Activated naive CD8-positive, alpha-beta T cell treated with anti-CD3 and anti-CD28 coated beads, Interleukin-2, amount 10 ng/mL, durations not matched to agents 7 days and 5 days (primary cell): Measurements from ENCODE around the gene FADS1. TPM values are rescaled to one million over a fixed set of nuclear protein-coding genes. Genes with fewer than 3 reads are reported as not detected.

ENCODE experiments used
- ATAC-seq: fragments of 150-1000 bp; cut with Tn5 transposase; one replicate; pipeline ENCODE4 v1.10.0; 2021; ENCODE audit warnings: low read depth, moderate library complexity
- POLR2A ChIA-PET: fragments of 350-600 bp; sonication (Branson Sonifier 250); formaldehyde crosslinking; loops from one replicate; lab custom pipeline; 2021; ENCODE audit warnings: antibody characterized with exemption; lab: Charles Lee
- DNase-seq: peaks from one replicate; pipeline ENCODE4 v3.0.0; 2021
- H3K27ac Mint-ChIP-seq: one replicate; pipeline ENCODE4 v1.8.0; 2022; ENCODE audit warnings: mild to moderate bottlenecking, mixed read lengths
- H3K27me3 Mint-ChIP-seq: one replicate; pipeline ENCODE4 v1.8.0; 2022; ENCODE audit warnings: mild to moderate bottlenecking, moderate library complexity, mixed read lengths
- H3K36me3 Mint-ChIP-seq: one replicate; pipeline ENCODE4 v1.8.0; 2021; ENCODE audit warnings: mild to moderate bottlenecking, mixed read lengths
- H3K4me1 Mint-ChIP-seq: one replicate; pipeline ENCODE4 v1.8.0; 2021; ENCODE audit warnings: mixed read lengths
- H3K4me3 Mint-ChIP-seq: one replicate; pipeline ENCODE4 v1.8.0; 2022; ENCODE audit warnings: mild to moderate bottlenecking, moderate library complexity, mixed read lengths
- H3K9me3 Mint-ChIP-seq: one replicate; pipeline ENCODE4 v1.8.0; 2021; ENCODE audit warnings: mixed read lengths
- total RNA-seq, 2 experiments: library from RNA; stranded (reverse); gene quantifications; one replicate each; pipeline ENCODE4 v1.2.3, GENCODE V29; 2021

The FADS1 gene
- total RNA-seq, 2 experiments from 2014 or later = 53.2 to 54.7 TPM

- POLR2A ChIA-PET = no interaction called here
- Mint-ChIP-seq H3K27me3 (no peaks in the 10 kb centered on the region), H3K4me1 (peaks cover 25% of the 10 kb centered on the region), H3K9me3 (no peaks in the 10 kb centered on the region), H3K36me3 (peaks cover 52% of the 10 kb centered on the region), H3K4me3 (no peak overlapping the region), H3K27ac (peak overlapping the region; percentile 35)
- DNase-seq (no peak), ATAC-seq (no peak)
These were observed 22.1 kb upstream of the FADS1 start for GRCh38 chr11:61838921-61839320.

DNA sequence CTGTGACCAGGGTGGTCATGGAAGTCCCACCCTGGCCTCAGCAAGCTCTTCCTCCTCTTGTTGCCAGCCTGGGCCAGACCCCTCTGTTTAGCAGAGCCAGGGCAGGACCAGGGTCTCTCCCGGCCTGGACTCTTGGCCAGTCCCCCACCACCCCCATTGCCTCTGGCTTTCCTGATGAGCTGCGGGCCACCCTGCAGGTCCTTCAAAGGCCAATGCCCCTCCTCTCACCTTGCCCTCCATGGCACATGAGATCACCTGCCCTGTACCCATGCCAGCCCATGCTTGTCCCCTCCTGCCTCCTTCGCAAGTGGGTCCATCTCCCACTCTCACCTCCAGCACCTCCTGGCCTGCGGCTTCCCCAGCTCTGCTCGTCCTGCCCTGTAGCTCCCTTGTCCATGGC is 21.7 kb upstream of the FADS1 start:
- no peak for DNase-seq
- Mint-ChIP-seq H3K4me1 (peaks cover 29% of the 10 kb centered on the region), H3K9me3 (no peaks in the 10 kb centered on the region), H3K27me3 (no peaks in the 10 kb centered on the region), H3K27ac (no peak overlapping the region), H3K36me3 (peaks cover 55% of the 10 kb centered on the region), H3K4me3 (no peak overlapping the region)
- ATAC-seq = no peak
- POLR2A ChIA-PET = no interaction called here

DNA sequence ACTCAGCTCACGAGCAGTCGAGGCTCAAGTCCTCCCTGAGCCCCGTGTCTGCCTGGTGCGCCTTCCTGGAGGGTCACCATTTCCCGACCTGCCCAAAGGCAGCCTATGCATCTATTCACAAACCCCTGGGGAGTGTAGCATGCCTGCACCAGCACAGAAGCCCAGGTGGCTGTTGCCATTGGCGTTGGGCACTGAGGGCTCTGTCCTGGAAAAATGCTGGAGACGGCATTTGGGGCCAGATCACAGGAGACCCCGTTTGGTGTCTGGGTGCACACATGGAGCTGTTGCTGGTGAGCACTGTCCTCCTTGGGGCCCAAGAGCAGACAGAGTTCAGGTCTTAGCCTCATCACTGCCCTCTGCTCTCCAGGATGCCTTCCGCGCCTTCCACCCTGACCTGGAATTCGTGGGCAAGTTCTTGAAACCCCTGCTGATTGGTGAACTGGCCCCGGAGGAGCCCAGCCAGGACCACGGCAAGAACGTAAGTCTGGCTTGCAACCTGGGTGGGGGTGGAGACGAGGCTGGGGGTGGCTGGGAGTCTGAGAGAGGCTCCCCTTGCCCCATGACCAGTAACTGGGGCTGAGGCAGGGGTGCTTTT is 20.7 kb upstream of the FADS1 start:
- Mint-ChIP-seq H3K27ac (peak overlapping the region; percentile 58), H3K4me1 (peaks cover 39% of the 10 kb centered on the region), H3K4me3 (no peak overlapping the region), H3K36me3 (peaks cover 53% of the 10 kb centered on the region), H3K27me3 (no peaks in the 10 kb centered on the region), H3K9me3 (no peaks in the 10 kb centered on the region)
- DNase-seq = no peak
- POLR2A ChIA-PET = interaction anchor here (1.2 kb wide), 1 partner anchor 10 kb away, joined by 6 read pairs; the partner anchor contains the start of gene FADS2
- ATAC-seq = no peak

GRCh38 chr11:61836193-61836592 is 19.4 kb upstream of the FADS1 start:
- Mint-ChIP-seq H3K4me1 (peaks cover 45% of the 10 kb centered on the region), H3K4me3 (peak overlapping the region; percentile 44), H3K9me3 (no peaks in the 10 kb centered on the region), H3K36me3 (peaks cover 56% of the 10 kb centered on the region), H3K27me3 (no peaks in the 10 kb centered on the region), H3K27ac (peak overlapping the region; percentile 87)
- DNase-seq (no peak), ATAC-seq (no peak)
- POLR2A ChIA-PET = interaction anchor here (1.2 to 3.1 kb wide), 2 partner anchors 9 to 21 kb away, joined by 6 to 52 read pairs; partner anchors contain the start of genes FADS1 and FADS2

- peak; percentile 99 for ATAC-seq
- peaks cover 53% of the 10 kb centered on the region for H3K4me1 Mint-ChIP-seq
- no peaks in the 10 kb centered on the region for H3K27me3 Mint-ChIP-seq
- peak; percentile 76 for DNase-seq
- peaks cover 51% of the 10 kb centered on the region for H3K36me3 Mint-ChIP-seq
- peak overlapping the region; percentile 83 for H3K4me3 Mint-ChIP-seq
- H3K27ac Mint-ChIP-seq = peak overlapping the region; percentile 96
- POLR2A ChIA-PET = interaction anchor here (0.7 to 3.1 kb wide), 12 partner anchors 14 to 133 kb away, joined by 3 to 52 read pairs (median 5); partner anchors contain the start of genes FADS1, FEN1, FTH1 and TMEM258
- no peaks in the 10 kb centered on the region for H3K9me3 Mint-ChIP-seq
These were observed 17.7 kb upstream of the FADS1 start for GRCh38 chr11:61834278-61835048.

- ATAC-seq (no peak), DNase-seq (no peak)
- H3K4me3 Mint-ChIP-seq = peak overlapping the region; percentile 83
- H3K9me3 Mint-ChIP-seq = no peaks in the 10 kb centered on the region
- H3K27ac Mint-ChIP-seq = peak overlapping the region; percentile 96
- peaks cover 50% of the 10 kb centered on the region for H3K36me3 Mint-ChIP-seq
- H3K4me1 Mint-ChIP-seq = peaks cover 54% of the 10 kb centered on the region
- no peaks in the 10 kb centered on the region for H3K27me3 Mint-ChIP-seq
- POLR2A ChIA-PET = interaction anchor here (0.7 to 3.1 kb wide), 10 partner anchors 13 to 134 kb away, joined by 3 to 52 read pairs (median 5); partner anchors contain the start of genes FADS1, FEN1, FTH1 and TMEM258
These were observed 17.1 kb upstream of the FADS1 start for GRCh38 chr11:61833926-61834277.

GRCh38 chr11:61833471-61833870 is 16.7 kb upstream of the FADS1 start:
- no peaks in the 10 kb centered on the region for H3K27me3 Mint-ChIP-seq
- peak overlapping the region; percentile 96 for H3K27ac Mint-ChIP-seq
- DNase-seq (no peak), ATAC-seq (no peak)
- H3K9me3 Mint-ChIP-seq = no peaks in the 10 kb centered on the region
- H3K4me3 Mint-ChIP-seq = peak overlapping the region; percentile 83
- peaks cover 54% of the 10 kb centered on the region for H3K4me1 Mint-ChIP-seq
- peaks cover 47% of the 10 kb centered on the region for H3K36me3 Mint-ChIP-seq
- POLR2A ChIA-PET = interaction anchor here (1.1 to 3.1 kb wide), 3 partner anchors 13 to 35 kb away, joined by 3 to 52 read pairs (median 6); partner anchors contain the start of gene FADS1

GRCh38 chr11:61832754-61833153 is 16.0 kb upstream of the FADS1 start:
- ATAC-seq (no peak), DNase-seq (no peak)
- H3K27me3 Mint-ChIP-seq = no peaks in the 10 kb centered on the region
- H3K4me1 Mint-ChIP-seq = peaks cover 54% of the 10 kb centered on the region
- peaks cover 42% of the 10 kb centered on the region for H3K36me3 Mint-ChIP-seq
- POLR2A ChIA-PET = interaction anchor here (1.9 kb wide), 1 partner anchor 12 kb away, joined by 6 read pairs; no protein-coding TSS in a partner anchor
- peak overlapping the region; percentile 96 for H3K27ac Mint-ChIP-seq
- H3K4me3 Mint-ChIP-seq = peak overlapping the region; percentile 94
- no peaks in the 10 kb centered on the region for H3K9me3 Mint-ChIP-seq

- Mint-ChIP-seq H3K27ac (peak overlapping the region; percentile 96), H3K36me3 (peaks cover 42% of the 10 kb centered on the region), H3K4me3 (peak overlapping the region; percentile 94), H3K9me3 (no peaks in the 10 kb centered on the region), H3K27me3 (no peaks in the 10 kb centered on the region), H3K4me1 (peaks cover 55% of the 10 kb centered on the region)
- ATAC-seq (no peak), DNase-seq (no peak)
- POLR2A ChIA-PET = interaction anchor here (1.1 to 7.2 kb wide), 2 partner anchors 16 to 39 kb away, joined by 3 to 140 read pairs; partner anchors contain the start of genes FADS1 and FEN1
These were observed 15.4 kb upstream of the FADS1 start for GRCh38 chr11:61832207-61832606.

- DNase-seq (no peak), ATAC-seq (no peak)
- H3K4me1 Mint-ChIP-seq = peaks cover 60% of the 10 kb centered on the region
- no peaks in the 10 kb centered on the region for H3K9me3 Mint-ChIP-seq
- H3K27ac Mint-ChIP-seq = peak overlapping the region; percentile 63
- H3K36me3 Mint-ChIP-seq = peaks cover 31% of the 10 kb centered on the region
- H3K27me3 Mint-ChIP-seq = no peaks in the 10 kb centered on the region
- H3K4me3 Mint-ChIP-seq = peak overlapping the region; percentile 94
- POLR2A ChIA-PET = interaction anchor here (0.7 to 7.2 kb wide), 4 partner anchors 14 to 137 kb away, joined by 3 to 140 read pairs (median 12); partner anchors contain the start of genes FADS1, FEN1, FTH1 and TMEM258
These were observed 13.7 kb upstream of the FADS1 start for GRCh38 chr11:61830237-61831105.

GRCh38 chr11:61829806-61830205 is 13.0 kb upstream of the FADS1 start:
- H3K9me3 Mint-ChIP-seq = no peaks in the 10 kb centered on the region
- peaks cover 31% of the 10 kb centered on the region for H3K36me3 Mint-ChIP-seq
- POLR2A ChIA-PET = interaction anchor here (0.7 to 7.2 kb wide), 3 partner anchors 13 to 37 kb away, joined by 3 to 140 read pairs (median 21); partner anchors contain the start of genes FADS1, FEN1 and TMEM258

DNA sequence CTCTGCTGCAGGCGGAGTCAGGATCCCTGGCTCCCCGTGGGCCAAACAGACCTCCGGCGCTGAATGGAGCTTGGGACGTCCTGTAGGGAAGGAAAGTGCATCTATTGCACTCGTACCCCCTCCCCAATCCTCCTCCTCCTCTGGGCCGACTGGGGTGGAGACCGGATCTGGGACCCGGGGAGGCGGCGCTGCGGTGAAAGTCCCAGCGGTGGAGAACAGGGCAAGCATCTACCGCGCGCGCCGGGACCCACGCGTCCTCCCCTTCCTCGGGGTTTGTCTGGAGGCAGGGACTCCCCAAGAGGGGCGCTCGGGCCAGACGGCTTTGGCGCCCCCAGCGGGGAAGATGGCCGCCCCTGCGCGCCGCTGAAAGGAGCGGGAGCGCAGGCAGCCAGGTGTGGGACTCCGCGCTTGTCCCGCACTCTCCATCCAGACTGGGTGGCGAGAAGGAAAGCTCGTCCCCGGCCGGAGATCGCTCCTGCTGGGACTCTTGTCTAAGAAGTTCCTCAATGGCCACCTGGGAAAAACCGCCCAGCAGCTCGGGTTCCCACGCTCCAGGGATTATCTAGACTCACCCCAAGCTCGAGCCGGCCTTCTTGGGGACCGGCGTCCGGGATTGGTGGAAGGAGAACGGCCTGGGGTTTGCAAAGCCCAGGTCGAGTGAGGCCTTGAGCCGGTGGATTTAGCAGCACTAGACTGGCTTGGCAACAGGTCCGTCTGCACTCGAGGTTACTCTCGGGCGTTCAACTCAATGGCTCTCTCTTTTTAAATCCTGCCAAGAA is 12.0 kb upstream of the FADS1 start:
- H3K27ac Mint-ChIP-seq = peak overlapping the region; percentile 89
- peak overlapping the region; percentile 94 for H3K4me3 Mint-ChIP-seq
- H3K27me3 Mint-ChIP-seq = peaks cover 6% of the 10 kb centered on the region
- H3K4me1 Mint-ChIP-seq = peaks cover 49% of the 10 kb centered on the region
- peaks cover 28% of the 10 kb centered on the region for H3K36me3 Mint-ChIP-seq
- no peaks in the 10 kb centered on the region for H3K9me3 Mint-ChIP-seq
- POLR2A ChIA-PET = interaction anchor here (0.7 to 7.2 kb wide), 5 partner anchors 12 to 139 kb away, joined by 3 to 140 read pairs (median 8); partner anchors contain the start of genes FADS1, FEN1, FTH1 and TMEM258
- ATAC-seq = peak; percentile 37
- DNase-seq = peak; percentile 74

More at GRCh38 chr11:61829806-61830205, 13.0 kb upstream of the FADS1 start:
- DNase-seq = no peak
- Mint-ChIP-seq H3K4me1 (peaks cover 56% of the 10 kb centered on the region), H3K27ac (peak overlapping the region; percentile 89), H3K27me3 (no peaks in the 10 kb centered on the region), H3K4me3 (peak overlapping the region; percentile 94)
- no peak for ATAC-seq
